ENCODE results near the gene IL12RB1. TPM values are rescaled to one million over a fixed set of nuclear protein-coding genes. Genes with fewer than 3 reads are reported as not detected.

The IL12RB1 gene
- total and polyA plus RNA-seq, 4 experiments from 2014 or later = 35.0 to 55.1 (median 40.7) TPM

DNA sequence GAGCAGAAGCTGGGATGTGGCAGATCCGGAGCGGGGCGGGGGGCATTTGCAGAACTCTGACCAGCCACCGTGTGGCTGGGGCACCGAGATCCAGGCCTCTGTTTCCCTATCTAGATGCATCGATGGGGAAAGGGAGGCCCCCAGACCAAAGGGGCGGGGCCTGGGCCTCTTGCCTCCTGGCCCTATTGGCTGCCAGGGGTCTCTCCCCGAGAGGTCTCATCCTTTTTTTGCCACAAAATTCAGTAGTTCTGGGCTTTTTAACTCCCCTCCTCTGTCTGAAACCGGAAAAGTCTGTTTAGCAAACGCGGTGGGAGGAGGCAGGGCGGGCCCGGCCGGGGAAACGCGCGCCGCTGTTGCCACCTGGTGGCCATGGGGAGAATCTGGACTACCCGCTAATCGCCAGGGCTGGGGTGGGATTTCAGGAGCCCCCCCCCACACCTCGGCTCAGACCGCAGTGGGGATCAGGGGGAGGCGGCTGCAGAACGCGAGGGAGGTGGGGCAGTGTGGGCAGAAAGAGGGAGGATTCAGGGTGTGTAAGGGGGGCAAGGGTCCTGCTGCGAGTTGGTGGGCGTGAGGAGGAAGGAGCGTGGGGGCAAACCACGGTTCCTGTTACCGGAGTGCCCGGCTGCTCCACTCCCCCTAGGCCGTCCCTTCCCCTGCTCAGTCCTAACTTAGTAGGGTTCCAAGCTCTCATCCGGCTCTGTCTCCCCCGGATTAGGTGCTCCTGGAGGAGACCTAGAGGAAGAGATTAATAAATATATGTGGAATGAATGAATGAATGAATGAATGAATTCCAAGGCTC lies 28.3 kb downstream of the IL12RB1 start:
- peaks cover 11% of the 10 kb centered on the region for H3K36me3 ChIP-seq (ENCODE audit: insufficient read depth, low read length)
- H3K4me3 ChIP-seq (ENCODE audit: low read length in 2 of 2) = no peak overlapping the region
- H3K9me3 Mint-ChIP-seq = no peaks in the 10 kb centered on the region
- peaks cover 9 to 15% (median 12%) of the 10 kb centered on the region in 4 donors for H3K4me1 Mint-ChIP-seq
- peak overlapping the region; percentile 66 to 96 (median 88) for H3K27ac Mint-ChIP-seq
- POLR2A ChIA-PET (ENCODE audit: partially characterized antibody) = interaction anchor here (0.6 to 11.6 kb wide), 11 partner anchors 14 to 294 kb away, joined by 3 to 140 read pairs (median 7); partner anchors contain the start of genes ARRDC2 and IL12RB1
- no peaks in the 10 kb centered on the region for H3K27me3 Mint-ChIP-seq
- no peaks in the 10 kb centered on the region for H3K27me3 ChIP-seq (ENCODE audit: insufficient read depth, low read length)
- peaks cover 11% of the 10 kb centered on the region for H3K4me1 ChIP-seq (ENCODE audit: insufficient read depth, low read length)
- H3K36me3 Mint-ChIP-seq = peaks cover 8 to 24% of the 10 kb centered on the region in 2 donors
- no peaks in the 10 kb centered on the region for H3K9me3 ChIP-seq (ENCODE audit: control insufficient read depth in 1 of 2, low read length in 2 of 2)
- DNase-seq = peak; percentile 75 to 85 (median 82)
- H3K4me3 Mint-ChIP-seq = peak overlapping the region in 5 of 8 donors; percentile 22 to 64 (median 39)
- peak overlapping the region; percentile 44 for H3K27ac ChIP-seq (ENCODE audit: low read depth, low read length)
- intact Hi-C loops (cut with micrococcal nuclease) = loop anchor here (1.0 kb wide), 4 partner anchors 13 to 120 kb away; no protein-coding TSS in a partner anchor
- CTCF ChIA-PET (ENCODE audit: partially characterized antibody) = interaction anchor here (0.8 to 8.8 kb wide), 13 partner anchors 14 to 195 kb away, joined by 3 to 148 read pairs (median 6); partner anchors contain the start of gene ARRDC2

DNA sequence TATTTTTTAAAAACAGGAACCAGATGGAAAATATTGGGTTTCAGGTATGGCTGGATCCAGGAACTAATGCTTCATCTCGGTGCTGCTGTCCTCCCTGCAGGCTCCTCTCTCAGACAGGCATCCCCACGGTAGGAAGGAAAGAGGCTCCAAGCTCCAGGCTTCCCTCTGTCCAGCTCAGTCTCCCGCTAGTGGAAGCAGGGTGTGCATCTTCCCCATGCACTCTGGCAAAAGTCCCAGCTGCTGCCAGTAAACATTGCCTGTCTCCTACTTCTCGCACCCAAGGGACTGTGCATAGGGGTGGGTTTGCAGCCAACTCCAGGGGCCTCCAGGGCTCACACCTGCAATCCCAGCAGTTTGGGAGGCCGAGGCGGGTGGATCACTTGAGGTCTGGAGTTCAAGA lies 29.2 kb downstream of the IL12RB1 start:
- no peak overlapping the region for H3K4me3 ChIP-seq (ENCODE audit: low read length in 2 of 2)
- ChIA-PET CTCF (ENCODE audit: partially characterized antibody) (interaction anchor here (1.4 to 8.8 kb wide), 11 partner anchors 13 to 119 kb away, joined by 4 to 148 read pairs (median 9); partner anchors contain the start of gene ARRDC2), POLR2A (ENCODE audit: partially characterized antibody) (interaction anchor here (0.7 to 11.6 kb wide), 9 partner anchors 13 to 135 kb away, joined by 3 to 140 read pairs (median 7); partner anchors contain the start of gene ARRDC2)
- H3K4me1 ChIP-seq (ENCODE audit: insufficient read depth, low read length) = peaks cover 11% of the 10 kb centered on the region
- peaks cover 6 to 22% of the 10 kb centered on the region in 2 donors for H3K36me3 Mint-ChIP-seq
- no peaks in the 10 kb centered on the region for H3K9me3 Mint-ChIP-seq
- H3K27ac ChIP-seq (ENCODE audit: low read depth, low read length) = peak overlapping the region; percentile 44
- peak overlapping the region in 4 of 7 donors; percentile 87 to 96 (median 90) for H3K27ac Mint-ChIP-seq
- no peaks in the 10 kb centered on the region for H3K27me3 ChIP-seq (ENCODE audit: insufficient read depth, low read length)
- peaks cover 8 to 20% (median 11%) of the 10 kb centered on the region in 4 donors for H3K4me1 Mint-ChIP-seq
- DNase-seq = no peak
- intact Hi-C loops (cut with micrococcal nuclease) = no loop called here
- peaks cover 9% of the 10 kb centered on the region for H3K36me3 ChIP-seq (ENCODE audit: insufficient read depth, low read length)
- H3K9me3 ChIP-seq (ENCODE audit: control insufficient read depth in 1 of 2, low read length in 2 of 2) = no peaks in the 10 kb centered on the region
- H3K27me3 Mint-ChIP-seq = no peaks in the 10 kb centered on the region
- peak overlapping the region in 1 of 8 donors; percentile 64 for H3K4me3 Mint-ChIP-seq

DNA sequence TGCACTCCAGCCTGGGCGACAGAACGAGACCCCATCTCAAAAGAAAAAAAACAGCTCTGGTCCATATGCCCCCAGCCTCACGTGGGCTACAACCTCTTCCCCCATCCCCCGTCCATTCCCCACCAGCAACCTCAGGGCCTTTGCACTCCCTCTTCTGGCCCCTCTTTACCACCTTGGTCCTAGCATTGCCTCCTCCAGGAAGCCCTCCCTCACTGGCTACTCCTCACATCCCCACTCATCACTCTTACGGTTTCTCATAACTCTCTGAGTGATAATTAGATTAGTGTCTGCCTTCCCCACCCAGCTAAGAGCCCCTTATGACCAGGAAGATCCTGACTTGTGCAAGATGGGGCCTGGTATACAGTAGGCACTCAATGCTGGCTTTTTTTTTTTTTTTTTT lies 30.8 kb downstream of the IL12RB1 start:
- DNase-seq = no peak
- Mint-ChIP-seq H3K27ac (peak overlapping the region in 4 of 7 donors; percentile 18 to 91 (median 76)), H3K27me3 (no peaks in the 10 kb centered on the region), H3K4me1 (peaks cover 9 to 22% (median 11%) of the 10 kb centered on the region in 4 donors), H3K36me3 (peaks cover 0 to 15% of the 10 kb centered on the region in 2 donors), H3K9me3 (no peaks in the 10 kb centered on the region), H3K4me3 (no peak overlapping the region)
- Histone ChIP-seq H3K36me3 (ENCODE audit: insufficient read depth, low read length) (peaks cover 5% of the 10 kb centered on the region), H3K27ac (ENCODE audit: low read depth, low read length) (no peak overlapping the region), H3K27me3 (ENCODE audit: insufficient read depth, low read length) (no peaks in the 10 kb centered on the region), H3K4me1 (ENCODE audit: insufficient read depth, low read length) (peaks cover 11% of the 10 kb centered on the region), H3K9me3 (ENCODE audit: control insufficient read depth in 1 of 2, low read length in 2 of 2) (no peaks in the 10 kb centered on the region), H3K4me3 (ENCODE audit: low read length in 2 of 2) (no peak overlapping the region)
- intact Hi-C loops (cut with micrococcal nuclease) = no loop called here
- ChIA-PET CTCF (ENCODE audit: partially characterized antibody) (interaction anchor here (0.8 to 8.8 kb wide), 11 partner anchors 11 to 118 kb away, joined by 3 to 148 read pairs (median 6); partner anchors contain the start of gene ARRDC2), POLR2A (ENCODE audit: partially characterized antibody) (interaction anchor here (0.6 to 11.6 kb wide), 9 partner anchors 11 to 369 kb away, joined by 3 to 140 read pairs (median 4); partner anchors contain the start of genes ARRDC2 and IL12RB1)

DNA sequence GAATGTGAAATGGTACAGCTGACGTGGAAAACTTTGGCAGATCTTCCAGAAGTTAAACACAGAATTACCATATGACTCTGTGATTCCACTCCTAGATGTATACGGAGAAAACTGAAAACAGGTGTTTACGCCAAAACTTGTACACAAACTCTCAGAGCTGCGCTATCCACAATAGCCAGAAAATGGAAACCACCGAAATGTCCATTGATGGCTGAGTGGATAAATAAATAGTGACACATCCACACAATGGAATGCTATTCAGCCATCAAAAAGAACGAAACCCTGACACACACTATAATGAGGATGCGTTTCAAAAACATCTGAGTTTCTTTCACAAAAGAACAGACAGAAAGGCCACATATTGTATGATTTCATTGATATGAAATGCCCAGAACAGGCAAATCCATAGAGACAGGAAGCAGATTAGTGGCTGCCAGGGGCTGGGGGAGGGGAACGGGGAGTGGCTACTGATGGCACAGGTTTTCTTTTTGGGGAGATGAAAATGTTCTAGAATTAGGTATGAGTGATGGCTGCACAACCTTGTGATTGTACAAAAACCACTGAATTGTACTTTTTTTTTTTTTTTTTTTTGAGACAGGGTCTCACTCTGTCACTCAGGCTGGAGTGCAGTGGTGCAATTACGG lies 33.0 kb downstream of the IL12RB1 start:
- Mint-ChIP-seq H3K9me3 (peaks cover 0 to 1% (median 0%) of the 10 kb centered on the region in 8 donors), H3K36me3 (peaks cover 0 to 3% of the 10 kb centered on the region in 2 donors), H3K27ac (peak overlapping the region in 3 of 7 donors; percentile 12 to 62 (median 44)), H3K4me3 (no peak overlapping the region), H3K27me3 (no peaks in the 10 kb centered on the region), H3K4me1 (peaks cover 15 to 37% (median 22%) of the 10 kb centered on the region in 4 donors)
- ChIA-PET CTCF (ENCODE audit: partially characterized antibody) (no interaction called here), POLR2A (ENCODE audit: partially characterized antibody) (interaction anchor here (1.0 to 11.6 kb wide), 3 partner anchors 9 to 52 kb away, joined by 3 to 140 read pairs (median 4); partner anchors contain the start of gene ARRDC2)
- Histone ChIP-seq H3K27me3 (ENCODE audit: insufficient read depth, low read length) (no peaks in the 10 kb centered on the region), H3K36me3 (ENCODE audit: insufficient read depth, low read length) (no peaks in the 10 kb centered on the region), H3K27ac (ENCODE audit: low read depth, low read length) (no peak overlapping the region), H3K4me1 (ENCODE audit: insufficient read depth, low read length) (peaks cover 10% of the 10 kb centered on the region), H3K9me3 (ENCODE audit: control insufficient read depth in 1 of 2, low read length in 2 of 2) (no peaks in the 10 kb centered on the region), H3K4me3 (ENCODE audit: low read length in 2 of 2) (no peak overlapping the region)
- intact Hi-C loops (cut with micrococcal nuclease) = no loop called here
- DNase-seq = no peak

DNA sequence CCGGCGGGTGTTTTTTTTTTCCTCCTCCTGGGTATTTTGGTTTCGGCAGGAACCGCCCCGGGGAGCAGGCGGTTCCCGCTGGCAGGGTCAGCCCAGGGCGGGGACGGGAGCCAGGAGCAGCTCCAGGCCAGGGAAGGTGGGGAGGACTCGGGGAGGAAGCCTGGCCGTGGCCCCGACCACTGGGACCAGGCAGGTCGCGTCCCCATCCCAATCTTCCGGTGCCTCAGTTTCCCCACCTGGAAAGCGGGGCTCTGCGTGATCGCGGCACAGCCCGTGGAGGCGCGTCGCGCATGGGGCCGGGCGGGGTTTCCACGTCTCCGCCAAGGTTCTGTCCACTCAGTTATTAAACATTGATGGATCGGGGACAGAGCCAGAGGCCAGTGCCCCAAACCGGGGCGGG lies 34.8 kb downstream of the IL12RB1 start:
- Mint-ChIP-seq H3K36me3 (no peaks in the 10 kb centered on the region), H3K27ac (no peak overlapping the region), H3K9me3 (peaks cover 0 to 1% (median 0%) of the 10 kb centered on the region in 8 donors), H3K4me1 (peaks cover 12 to 32% (median 18%) of the 10 kb centered on the region in 4 donors), H3K27me3 (no peaks in the 10 kb centered on the region), H3K4me3 (no peak overlapping the region)
- Histone ChIP-seq H3K4me1 (ENCODE audit: insufficient read depth, low read length) (no peaks in the 10 kb centered on the region), H3K9me3 (ENCODE audit: control insufficient read depth in 1 of 2, low read length in 2 of 2) (no peaks in the 10 kb centered on the region), H3K36me3 (ENCODE audit: insufficient read depth, low read length) (no peaks in the 10 kb centered on the region), H3K27ac (ENCODE audit: low read depth, low read length) (no peak overlapping the region), H3K4me3 (ENCODE audit: low read length in 2 of 2) (no peak overlapping the region), H3K27me3 (ENCODE audit: insufficient read depth, low read length) (no peaks in the 10 kb centered on the region)
- ChIA-PET CTCF (ENCODE audit: partially characterized antibody) (interaction anchor here (0.6 to 1.4 kb wide), 2 partner anchors 34 to 44 kb away, joined by 3 to 4 read pairs; partner anchors contain the start of gene ARRDC2), POLR2A (ENCODE audit: partially characterized antibody) (interaction anchor here (1.2 to 11.6 kb wide), 3 partner anchors 43 to 51 kb away, joined by 5 to 140 read pairs (median 8); partner anchors contain the start of gene ARRDC2)
- intact Hi-C loops (cut with micrococcal nuclease) = no loop called here
- DNase-seq = no peak

DNA sequence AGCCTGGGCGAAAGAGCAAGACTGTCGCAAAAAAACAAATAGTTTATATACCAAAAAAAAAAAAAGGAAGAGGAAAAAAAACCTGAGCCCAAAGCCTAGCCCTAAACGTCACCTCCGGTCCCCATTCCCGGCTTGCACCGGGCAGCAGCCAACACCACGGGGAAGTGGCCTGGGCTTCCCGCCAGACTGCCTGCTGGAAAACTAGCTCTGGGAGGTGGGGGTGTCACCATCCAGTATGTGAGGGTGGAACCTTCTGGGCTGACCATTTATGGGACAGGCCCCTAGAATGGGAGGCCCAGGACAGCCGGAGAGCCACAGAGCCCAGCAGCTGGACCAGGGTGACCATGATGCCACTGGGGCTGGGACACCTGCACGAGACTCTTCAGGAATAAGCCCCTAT lies 37.3 kb downstream of the IL12RB1 start:
- Mint-ChIP-seq H3K27me3 (no peaks in the 10 kb centered on the region), H3K27ac (peak overlapping the region in 2 of 7 donors; percentile 24 to 67), H3K9me3 (peaks cover 0 to 1% (median 0%) of the 10 kb centered on the region in 8 donors), H3K36me3 (no peaks in the 10 kb centered on the region), H3K4me1 (peaks cover 24 to 57% (median 35%) of the 10 kb centered on the region in 4 donors), H3K4me3 (no peak overlapping the region)
- DNase-seq = no peak
- intact Hi-C loops (cut with micrococcal nuclease) = no loop called here
- ChIA-PET POLR2A (ENCODE audit: partially characterized antibody) (interaction anchor here (0.8 kb wide), 2 partner anchors 41 kb away, joined by 3 read pairs; partner anchors contain the start of gene ARRDC2), CTCF (ENCODE audit: partially characterized antibody) (interaction anchor here (0.9 to 1.5 kb wide), 2 partner anchors 43 kb away, joined by 4 to 5 read pairs; no protein-coding TSS in a partner anchor)
- Histone ChIP-seq H3K9me3 (ENCODE audit: control insufficient read depth in 1 of 2, low read length in 2 of 2) (no peaks in the 10 kb centered on the region), H3K27ac (ENCODE audit: low read depth, low read length) (no peak overlapping the region), H3K27me3 (ENCODE audit: insufficient read depth, low read length) (no peaks in the 10 kb centered on the region), H3K4me3 (ENCODE audit: low read length in 2 of 2) (no peak overlapping the region), H3K4me1 (ENCODE audit: insufficient read depth, low read length) (peaks cover 19% of the 10 kb centered on the region), H3K36me3 (ENCODE audit: insufficient read depth, low read length) (no peaks in the 10 kb centered on the region)
